GM12891 (cell line): ENCODE results near the gene PIP4K2C.

Source experiments
- PAX5 ChIP-seq: IDR thresholded peaks from 2 replicates; pipeline ENCODE4 v1.6.1; 2011; ENCODE audit warnings: low read length, moderate library complexity, mild to moderate bottlenecking; ENCODE audit not compliant: insufficient read depth, severe bottlenecking
- POLR2A ChIP-seq: IDR thresholded peaks from 2 replicates; pipeline ENCODE4 v1.6.1; 2011; ENCODE audit warnings: low read depth, low read length, control low read depth
- POLR2AphosphoS5 ChIP-seq: IDR thresholded peaks from 2 replicates; pipeline ENCODE4 v1.6.1; 2011; ENCODE audit warnings: low read depth, low read length, control low read depth
- POU2F2 ChIP-seq: IDR thresholded peaks from 2 replicates; pipeline ENCODE4 v1.6.1; 2011; ENCODE audit warnings: low read depth, mild to moderate bottlenecking, control low read depth, low read length, moderate library complexity
- TAF1 ChIP-seq: IDR thresholded peaks from 2 replicates; pipeline ENCODE4 v1.6.1; 2011; ENCODE audit warnings: low read depth, low read length, control low read depth

DNA sequence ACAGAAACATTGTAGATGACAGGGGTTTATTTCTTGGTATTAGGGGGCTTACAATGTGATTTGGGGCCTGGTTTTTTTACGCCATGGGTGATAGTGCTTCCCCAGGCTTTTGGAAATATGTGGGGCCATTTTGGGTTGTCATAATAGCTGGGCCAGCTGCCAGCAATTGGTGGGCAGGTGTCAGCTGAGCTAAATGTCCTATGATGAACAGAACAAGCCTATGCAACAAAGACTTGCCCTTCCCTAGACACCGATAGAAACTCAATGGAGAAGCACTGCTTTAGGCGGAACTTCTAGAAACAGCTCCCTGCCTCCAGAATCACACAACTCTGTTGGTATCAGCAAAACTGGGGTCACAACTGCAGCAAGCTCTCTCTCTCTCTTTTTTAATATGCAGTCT, 47.1 kb downstream of the PIP4K2C start:
- TF ChIP-seq POLR2A (no peak), POLR2AphosphoS5 (no peak), POU2F2 (no peak), PAX5 (no peak), TAF1 (no peak)
